ENCODE measurements around the gene ZNF574. TPM values are rescaled to one million over a fixed set of nuclear protein-coding genes. Genes with fewer than 3 reads are reported as not detected.

The ZNF574 gene
- total RNA-seq, 1 donor from 2014 or later, result 16.7 TPM

DNA sequence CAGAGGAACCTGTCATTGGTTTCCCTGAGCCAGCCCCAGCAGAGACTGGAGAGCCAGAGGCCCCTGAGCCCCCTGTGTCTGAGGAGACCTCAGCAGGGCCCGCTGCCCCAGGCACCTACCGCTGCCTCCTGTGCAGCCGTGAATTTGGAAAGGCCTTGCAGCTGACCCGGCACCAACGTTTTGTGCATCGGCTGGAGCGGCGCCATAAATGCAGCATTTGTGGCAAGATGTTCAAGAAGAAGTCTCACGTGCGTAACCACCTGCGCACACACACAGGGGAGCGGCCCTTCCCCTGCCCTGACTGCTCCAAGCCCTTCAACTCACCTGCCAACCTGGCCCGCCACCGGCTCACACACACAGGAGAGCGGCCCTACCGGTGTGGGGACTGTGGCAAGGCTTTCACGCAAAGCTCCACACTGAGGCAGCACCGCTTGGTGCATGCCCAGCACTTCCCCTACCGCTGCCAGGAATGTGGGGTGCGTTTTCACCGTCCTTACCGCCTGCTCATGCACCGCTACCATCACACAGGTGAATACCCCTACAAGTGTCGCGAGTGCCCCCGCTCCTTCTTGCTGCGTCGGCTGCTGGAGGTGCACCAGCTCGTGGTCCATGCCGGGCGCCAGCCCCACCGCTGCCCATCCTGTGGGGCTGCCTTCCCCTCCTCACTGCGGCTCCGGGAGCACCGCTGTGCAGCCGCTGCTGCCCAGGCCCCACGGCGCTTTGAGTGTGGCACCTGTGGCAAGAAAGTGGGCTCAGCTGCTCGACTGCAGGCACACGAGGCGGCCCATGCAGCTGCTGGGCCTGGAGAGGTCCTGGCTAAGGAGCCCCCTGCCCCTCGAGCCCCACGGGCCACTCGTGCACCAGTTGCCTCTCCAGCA lies 4.2 kb downstream of the ZNF574 start:
- intact Hi-C loops (cut with micrococcal nuclease), result no loop called here
- DNase-seq, result no peak
- H3K36me3 Mint-ChIP-seq (ENCODE audit: low read depth), result peaks cover 43% of the 10 kb centered on the region
- H3K9me3 Mint-ChIP-seq, result no peaks in the 10 kb centered on the region
- H3K4me3 Mint-ChIP-seq, result no peak overlapping the region
- no peak overlapping the region for H3K27ac Mint-ChIP-seq
- H3K4me1 Mint-ChIP-seq, result peaks cover 36% of the 10 kb centered on the region
- H3K27me3 Mint-ChIP-seq, result no peaks in the 10 kb centered on the region

GRCh38 chr19:42080764-42081375 lies 4.9 kb downstream of the ZNF574 start:
- no peak overlapping the region for H3K27ac Mint-ChIP-seq
- DNase-seq, result no peak
- no peaks in the 10 kb centered on the region for H3K27me3 Mint-ChIP-seq
- H3K4me3 Mint-ChIP-seq, result no peak overlapping the region
- intact Hi-C loops (cut with micrococcal nuclease), result no loop called here
- peaks cover 28% of the 10 kb centered on the region for H3K4me1 Mint-ChIP-seq
- peaks cover 38% of the 10 kb centered on the region for H3K36me3 Mint-ChIP-seq (ENCODE audit: low read depth)
- no peaks in the 10 kb centered on the region for H3K9me3 Mint-ChIP-seq

DNA sequence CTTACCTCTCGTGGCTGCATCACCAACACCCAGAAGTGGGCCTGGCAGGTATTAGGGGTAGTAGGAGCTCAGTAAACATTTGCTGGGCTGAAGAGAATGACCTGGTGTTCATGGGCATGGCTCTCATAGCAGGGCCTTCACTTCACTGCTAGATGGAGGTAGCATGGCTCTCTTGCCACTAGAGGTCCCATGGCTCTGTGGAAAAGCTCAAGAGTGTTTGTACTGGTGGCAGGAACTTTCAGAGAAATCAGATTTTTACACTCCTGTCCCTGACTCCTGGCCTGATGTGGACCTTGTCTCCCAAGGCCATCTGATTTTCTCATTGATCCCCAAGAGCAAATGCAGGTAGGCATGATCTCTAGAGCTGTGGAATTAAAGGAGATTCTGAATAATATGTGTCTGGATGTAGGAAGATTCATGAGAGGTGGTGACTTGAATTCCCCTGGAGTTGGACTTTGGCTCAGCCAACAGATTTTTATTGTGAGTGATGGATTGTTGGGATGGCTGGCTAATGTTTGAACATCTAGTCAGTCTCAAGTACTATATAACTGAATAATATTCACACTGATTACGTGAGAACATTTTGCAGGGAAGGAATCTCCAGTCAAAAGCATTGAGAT lies 5.7 kb downstream of the ZNF574 start:
- H3K9me3 Mint-ChIP-seq, result no peaks in the 10 kb centered on the region
- no peak overlapping the region for H3K4me3 Mint-ChIP-seq
- peaks cover 36% of the 10 kb centered on the region for H3K36me3 Mint-ChIP-seq (ENCODE audit: low read depth)
- H3K27ac Mint-ChIP-seq, result no peak overlapping the region
- no peaks in the 10 kb centered on the region for H3K27me3 Mint-ChIP-seq
- H3K4me1 Mint-ChIP-seq, result peaks cover 26% of the 10 kb centered on the region
- intact Hi-C loops (cut with micrococcal nuclease), result no loop called here
- DNase-seq, result peak; percentile 74

DNA sequence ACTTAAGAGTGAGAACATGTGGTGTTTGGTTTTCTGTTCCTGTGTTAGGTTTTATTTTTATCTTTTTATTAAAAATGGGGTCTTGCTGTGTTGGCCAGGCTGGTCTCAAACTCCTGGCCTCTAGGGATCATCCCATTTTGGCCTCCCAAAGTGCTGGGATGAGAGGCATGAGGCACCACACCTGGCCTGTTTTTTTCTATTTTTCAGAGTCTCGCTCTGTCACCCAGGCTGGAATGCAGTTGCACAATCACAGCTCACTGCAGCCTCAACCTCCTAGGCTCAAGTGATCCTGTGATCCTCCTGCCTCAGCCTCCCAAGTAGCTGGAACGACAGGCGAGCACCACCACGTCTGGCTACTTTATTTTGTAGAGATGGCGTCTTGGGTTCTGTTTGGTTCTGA lies 7.6 kb downstream of the ZNF574 start:
- H3K27me3 Mint-ChIP-seq, result no peaks in the 10 kb centered on the region
- intact Hi-C loops (cut with micrococcal nuclease), result no loop called here
- H3K4me3 Mint-ChIP-seq, result no peak overlapping the region
- no peaks in the 10 kb centered on the region for H3K9me3 Mint-ChIP-seq
- H3K27ac Mint-ChIP-seq, result no peak overlapping the region
- peaks cover 25% of the 10 kb centered on the region for H3K36me3 Mint-ChIP-seq (ENCODE audit: low read depth)
- H3K4me1 Mint-ChIP-seq, result peaks cover 11% of the 10 kb centered on the region
- DNase-seq, result no peak

GRCh38 chr19:42086188-42086736 lies 10.3 kb downstream of the ZNF574 start:
- Mint-ChIP-seq H3K27me3 (no peaks in the 10 kb centered on the region), H3K9me3 (no peaks in the 10 kb centered on the region), H3K27ac (no peak overlapping the region), H3K36me3 (ENCODE audit: low read depth) (peaks cover 28% of the 10 kb centered on the region), H3K4me1 (peaks cover 33% of the 10 kb centered on the region), H3K4me3 (no peak overlapping the region)
- intact Hi-C loops (cut with micrococcal nuclease), result no loop called here
- no peak for DNase-seq

- no peaks in the 10 kb centered on the region for H3K9me3 Mint-ChIP-seq
- no peak overlapping the region for H3K4me3 Mint-ChIP-seq
- intact Hi-C loops (cut with micrococcal nuclease), result no loop called here
- no peak overlapping the region for H3K27ac Mint-ChIP-seq
- no peaks in the 10 kb centered on the region for H3K27me3 Mint-ChIP-seq
- peaks cover 26% of the 10 kb centered on the region for H3K4me1 Mint-ChIP-seq
- peaks cover 22% of the 10 kb centered on the region for H3K36me3 Mint-ChIP-seq (ENCODE audit: low read depth)
- no peak for DNase-seq
Measured at GRCh38 chr19:42086770-42087550, 11.0 kb downstream of the ZNF574 start.

- Mint-ChIP-seq H3K9me3 (no peaks in the 10 kb centered on the region), H3K4me3 (peak overlapping the region; percentile 28), H3K27me3 (no peaks in the 10 kb centered on the region), H3K36me3 (ENCODE audit: low read depth) (peaks cover 26% of the 10 kb centered on the region), H3K27ac (peak overlapping the region; percentile 48), H3K4me1 (peaks cover 29% of the 10 kb centered on the region)
- intact Hi-C loops (cut with micrococcal nuclease), result no loop called here
- DNase-seq, result no peak
Measured at GRCh38 chr19:42088471-42089190, 12.7 kb downstream of the ZNF574 start.

DNA sequence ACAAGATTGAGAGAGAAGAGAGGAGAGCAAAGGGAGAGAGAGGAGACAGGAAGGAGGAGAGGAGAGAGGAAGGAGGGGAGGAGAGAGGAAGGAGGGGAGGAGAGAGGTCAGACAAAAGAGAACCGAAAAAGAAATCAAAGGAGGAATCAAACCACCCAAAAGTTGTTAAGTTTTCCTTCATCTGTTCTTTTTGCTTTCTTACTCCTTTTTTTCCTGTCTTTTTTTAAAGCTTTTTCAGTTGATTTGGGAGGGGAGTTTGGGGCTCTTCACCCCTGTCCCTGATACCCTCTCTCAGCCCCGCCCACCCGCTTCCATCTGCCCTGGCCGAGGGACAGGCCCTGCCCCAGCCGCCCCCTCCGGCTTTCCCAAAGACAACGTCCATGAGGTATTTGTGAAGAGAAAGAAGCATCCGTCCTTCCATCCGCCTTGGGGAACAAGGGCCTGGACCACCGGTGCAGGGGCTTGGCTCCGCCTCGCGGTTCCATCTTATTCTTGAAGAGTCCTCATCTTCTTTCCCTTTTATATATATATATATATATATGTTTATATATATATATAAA lies 13.3 kb downstream of the ZNF574 start:
- H3K36me3 Mint-ChIP-seq (ENCODE audit: low read depth), result peaks cover 32% of the 10 kb centered on the region

DNA sequence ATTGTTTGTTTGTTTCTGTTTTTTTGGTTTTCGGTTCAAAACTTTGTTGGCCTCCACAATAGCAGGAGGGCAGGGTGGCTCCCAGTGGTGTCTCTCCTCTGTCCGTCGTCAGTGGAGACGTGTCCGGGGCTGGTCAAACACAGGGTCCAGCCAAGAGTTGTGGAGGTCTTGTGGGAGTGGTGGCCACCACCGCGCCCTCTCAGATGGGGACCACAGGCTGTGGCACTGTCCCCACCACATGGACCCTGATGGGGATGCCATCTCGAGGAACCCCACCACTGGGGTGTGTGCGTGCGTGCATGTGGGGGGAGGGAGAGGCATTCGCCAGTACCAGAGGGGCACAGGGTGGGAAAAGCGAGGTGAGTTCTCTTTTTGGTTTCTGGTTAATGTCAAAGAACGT lies 13.8 kb downstream of the ZNF574 start:
- H3K36me3 Mint-ChIP-seq (ENCODE audit: low read depth), result peaks cover 37% of the 10 kb centered on the region
- DNase-seq, result no peak
- H3K27me3 Mint-ChIP-seq, result no peaks in the 10 kb centered on the region
- H3K27ac Mint-ChIP-seq, result peak overlapping the region; percentile 20
- no peak overlapping the region for H3K4me3 Mint-ChIP-seq
- no peaks in the 10 kb centered on the region for H3K9me3 Mint-ChIP-seq
- peaks cover 29% of the 10 kb centered on the region for H3K4me1 Mint-ChIP-seq
- intact Hi-C loops (cut with micrococcal nuclease), result no loop called here

More for the DNA sequence above, 13.3 kb downstream of the ZNF574 start:
- H3K4me3 Mint-ChIP-seq, result peak overlapping the region; percentile 28
- no peaks in the 10 kb centered on the region for H3K27me3 Mint-ChIP-seq
- intact Hi-C loops (cut with micrococcal nuclease), result no loop called here
- peaks cover 29% of the 10 kb centered on the region for H3K4me1 Mint-ChIP-seq
- no peak for DNase-seq
- no peaks in the 10 kb centered on the region for H3K9me3 Mint-ChIP-seq
- H3K27ac Mint-ChIP-seq, result no peak overlapping the region

DNA sequence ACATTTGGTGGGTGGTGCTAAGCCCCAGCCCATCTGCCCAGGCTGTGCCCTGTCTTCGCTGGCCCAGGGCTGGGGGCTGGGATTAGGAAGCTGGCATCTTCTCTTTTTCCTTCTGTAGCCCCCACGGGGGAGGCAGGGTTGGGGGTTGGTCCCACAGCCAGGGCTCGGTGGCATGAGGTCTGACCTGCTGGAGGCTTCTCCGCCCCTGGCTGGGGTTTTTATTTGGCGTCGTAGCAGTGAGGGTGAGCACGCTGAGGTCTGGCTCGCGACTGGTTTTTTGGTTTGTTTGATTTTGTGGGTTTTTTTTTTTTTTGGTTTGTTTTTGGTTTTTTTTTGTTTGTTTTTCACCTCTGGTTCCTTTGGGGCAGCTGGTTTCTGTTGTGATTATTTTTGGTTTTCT lies 14.7 kb downstream of the ZNF574 start:
- Mint-ChIP-seq H3K4me3 (peak overlapping the region; percentile 67), H3K9me3 (no peaks in the 10 kb centered on the region), H3K36me3 (ENCODE audit: low read depth) (peaks cover 45% of the 10 kb centered on the region), H3K4me1 (peaks cover 30% of the 10 kb centered on the region), H3K27me3 (no peaks in the 10 kb centered on the region), H3K27ac (peak overlapping the region; percentile 87)
- intact Hi-C loops (cut with micrococcal nuclease), result no loop called here
- peak; percentile 76 for DNase-seq

DNA sequence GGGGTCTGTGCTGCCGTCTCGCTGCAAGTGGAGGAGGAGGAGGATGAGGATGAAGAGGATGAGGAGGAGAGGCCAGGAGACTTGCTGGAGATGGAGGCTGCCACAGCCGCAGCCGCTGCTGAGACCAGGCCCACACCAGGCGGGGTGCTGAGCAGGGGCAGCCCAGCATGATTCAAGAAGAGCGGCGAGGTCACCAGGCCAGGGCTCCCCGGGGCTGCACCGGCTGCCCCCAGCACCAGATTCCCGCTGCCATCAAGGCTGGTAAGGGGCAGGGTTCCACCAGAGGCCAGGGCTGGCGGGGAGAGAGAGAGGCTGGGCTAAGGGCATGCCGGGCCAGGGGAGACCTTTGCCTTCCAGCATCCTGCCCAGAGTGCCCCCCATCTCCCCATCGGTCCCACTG lies 15.3 kb downstream of the ZNF574 start:
- H3K9me3 Mint-ChIP-seq, result no peaks in the 10 kb centered on the region
- H3K36me3 Mint-ChIP-seq (ENCODE audit: low read depth), result peaks cover 46% of the 10 kb centered on the region
- no peak for DNase-seq
- intact Hi-C loops (cut with micrococcal nuclease), result no loop called here
- H3K27ac Mint-ChIP-seq, result peak overlapping the region; percentile 87
- H3K27me3 Mint-ChIP-seq, result no peaks in the 10 kb centered on the region
- peak overlapping the region; percentile 67 for H3K4me3 Mint-ChIP-seq
- peaks cover 30% of the 10 kb centered on the region for H3K4me1 Mint-ChIP-seq

DNA sequence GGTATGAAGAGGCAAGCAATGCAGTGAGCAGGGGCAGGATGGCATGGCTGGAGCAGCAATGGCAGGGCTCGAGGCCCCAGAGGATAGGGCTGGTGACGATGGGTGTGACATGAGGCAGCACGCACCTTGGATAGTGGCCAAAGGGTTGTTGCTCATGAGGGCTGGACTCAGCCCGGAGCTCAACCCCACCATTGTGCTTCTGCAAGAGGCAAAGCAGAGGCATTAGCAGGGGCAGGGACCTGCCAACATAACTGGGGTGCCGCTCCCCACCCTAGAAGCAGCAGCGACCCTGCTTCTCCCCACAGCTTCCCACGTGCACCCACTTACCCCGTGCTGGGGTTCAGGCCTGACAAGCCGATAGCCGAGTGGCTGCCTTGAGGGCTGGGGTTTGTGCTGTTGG lies 15.8 kb downstream of the ZNF574 start:
- H3K9me3 Mint-ChIP-seq, result no peaks in the 10 kb centered on the region
- no peaks in the 10 kb centered on the region for H3K27me3 Mint-ChIP-seq
- DNase-seq, result no peak
- H3K4me1 Mint-ChIP-seq, result peaks cover 30% of the 10 kb centered on the region
- H3K36me3 Mint-ChIP-seq (ENCODE audit: low read depth), result peaks cover 51% of the 10 kb centered on the region
- intact Hi-C loops (cut with micrococcal nuclease), result no loop called here
- no peak overlapping the region for H3K27ac Mint-ChIP-seq
- H3K4me3 Mint-ChIP-seq, result no peak overlapping the region

- Mint-ChIP-seq H3K36me3 (ENCODE audit: low read depth) (peaks cover 53% of the 10 kb centered on the region), H3K9me3 (no peaks in the 10 kb centered on the region), H3K4me1 (peaks cover 30% of the 10 kb centered on the region), H3K4me3 (peak overlapping the region; percentile 45), H3K27ac (peak overlapping the region; percentile 78), H3K27me3 (no peaks in the 10 kb centered on the region)
- intact Hi-C loops (cut with micrococcal nuclease), result no loop called here
- peak; percentile 87 for DNase-seq
Measured at GRCh38 chr19:42092350-42092749, 16.4 kb downstream of the ZNF574 start.
